Measurements from ENCODE around the gene RPS6KB2.

The RPS6KB2 gene

GRCh38 chr11:67410369-67410831 lies 17.9 kb upstream of the RPS6KB2 start:
- DNase-seq = peak in 44 of 51 donors; percentile 18 to 93 (median 70)

GRCh38 chr11:67410984-67411784 lies 17.1 kb upstream of the RPS6KB2 start:
- no peak for DNase-seq

- peak in 1 of 51 donors; percentile 24 for DNase-seq
Measured at GRCh38 chr11:67411785-67412152, 16.5 kb upstream of the RPS6KB2 start.

GRCh38 chr11:67412495-67413179 lies 15.7 kb upstream of the RPS6KB2 start:
- no peak for DNase-seq

GRCh38 chr11:67413266-67413849 lies 14.9 kb upstream of the RPS6KB2 start:
- DNase-seq = peak in 1 of 51 donors; percentile 43

- DNase-seq = peak in 30 of 51 donors; percentile 24 to 84 (median 72)
Measured at GRCh38 chr11:67415501-67416304, 12.6 kb upstream of the RPS6KB2 start, which contains the start of gene CARNS1. Gene CARNS1 (plus strand): TSS chr11:67415678. CDS start chr11:67416200, 522 bp downstream.

- peak in 13 of 51 donors; percentile 14 to 39 (median 28) for DNase-seq
Measured at GRCh38 chr11:67416416-67417335, 11.6 kb upstream of the RPS6KB2 start.

GRCh38 chr11:67417425-67417824 lies 10.9 kb upstream of the RPS6KB2 start:
- no peak for DNase-seq

GRCh38 chr11:67418476-67419281 lies 9.6 kb upstream of the RPS6KB2 start:
- DNase-seq = peak in 1 of 51 donors; percentile 27

- no peak for DNase-seq
Measured at GRCh38 chr11:67419325-67420049, 8.8 kb upstream of the RPS6KB2 start.

GRCh38 chr11:67420147-67420645 lies 8.1 kb upstream of the RPS6KB2 start:
- DNase-seq = no peak

- DNase-seq = peak in 50 of 51 donors; percentile 41 to 95 (median 85)
Measured at GRCh38 chr11:67420646-67421429, 7.5 kb upstream of the RPS6KB2 start.

GRCh38 chr11:67421430-67422031 lies 6.8 kb upstream of the RPS6KB2 start:
- DNase-seq = no peak

GRCh38 chr11:67422891-67423290 lies 5.4 kb upstream of the RPS6KB2 start:
- no peak for DNase-seq

GRCh38 chr11:67423466-67423865 lies 4.8 kb upstream of the RPS6KB2 start:
- no peak for DNase-seq

- DNase-seq = no peak
Measured at GRCh38 chr11:67423891-67424613, 4.2 kb upstream of the RPS6KB2 start.
